DND-41 (cell line): ENCODE measurements around the gene MAP3K1.

Experiments
- EZH2 ChIP-seq: IDR thresholded peaks from 3 replicates; pipeline ENCODE4 v1.6.1; 2012; ENCODE audit warnings: borderline replicate concordance, low read depth, mild to moderate bottlenecking, moderate library complexity, low read length, inconsistent platforms; ENCODE audit not compliant: severe bottlenecking
- TF ChIP-seq, protein P1 (sequence below): IDR thresholded peaks from 2 replicates; pipeline ENCODE4 v1.5.1; 2012; ENCODE audit warnings: borderline replicate concordance, low read length, moderate library complexity, mild to moderate bottlenecking; ENCODE audit not compliant: poor library complexity, severe bottlenecking; ENCODE audit errors: extremely low read depth

DNA sequence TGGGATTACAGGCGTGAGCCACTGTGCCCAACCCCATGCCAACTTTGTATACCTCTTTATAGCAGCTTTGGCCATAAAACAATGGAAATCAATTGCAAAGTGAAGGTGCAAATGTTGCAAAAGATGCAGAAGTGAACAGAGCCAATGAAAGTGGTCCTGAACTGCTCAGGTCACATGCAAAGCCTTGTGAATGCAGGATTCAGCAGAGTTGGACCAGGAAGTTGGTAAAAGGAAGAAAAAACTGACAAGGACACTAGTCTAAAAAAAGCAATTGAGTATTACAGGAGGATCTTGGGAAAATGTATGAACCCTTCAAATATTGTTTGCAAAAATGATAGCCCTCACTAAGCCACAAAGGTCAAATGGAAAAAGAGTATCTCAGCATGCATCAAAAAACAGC is 4.5 kb upstream of the MAP3K1 start:
- TF ChIP-seq, protein P1, sequence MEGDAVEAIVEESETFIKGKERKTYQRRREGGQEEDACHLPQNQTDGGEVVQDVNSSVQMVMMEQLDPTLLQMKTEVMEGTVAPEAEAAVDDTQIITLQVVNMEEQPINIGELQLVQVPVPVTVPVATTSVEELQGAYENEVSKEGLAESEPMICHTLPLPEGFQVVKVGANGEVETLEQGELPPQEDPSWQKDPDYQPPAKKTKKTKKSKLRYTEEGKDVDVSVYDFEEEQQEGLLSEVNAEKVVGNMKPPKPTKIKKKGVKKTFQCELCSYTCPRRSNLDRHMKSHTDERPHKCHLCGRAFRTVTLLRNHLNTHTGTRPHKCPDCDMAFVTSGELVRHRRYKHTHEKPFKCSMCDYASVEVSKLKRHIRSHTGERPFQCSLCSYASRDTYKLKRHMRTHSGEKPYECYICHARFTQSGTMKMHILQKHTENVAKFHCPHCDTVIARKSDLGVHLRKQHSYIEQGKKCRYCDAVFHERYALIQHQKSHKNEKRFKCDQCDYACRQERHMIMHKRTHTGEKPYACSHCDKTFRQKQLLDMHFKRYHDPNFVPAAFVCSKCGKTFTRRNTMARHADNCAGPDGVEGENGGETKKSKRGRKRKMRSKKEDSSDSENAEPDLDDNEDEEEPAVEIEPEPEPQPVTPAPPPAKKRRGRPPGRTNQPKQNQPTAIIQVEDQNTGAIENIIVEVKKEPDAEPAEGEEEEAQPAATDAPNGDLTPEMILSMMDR: no peak
- TF ChIP-seq EZH2: no peak
